HG03342 (cell line): ENCODE measurements around the gene MLC1.

Source experiments
- ATAC-seq: cut with Tn5 transposase; IDR thresholded peaks from one replicate; pipeline ENCODE4 v1.9.1; 2021; ENCODE audit warnings: mild to moderate bottlenecking, moderate library complexity; ENCODE audit not compliant: unreplicated experiment

MLC1 gene

GRCh38 chr22:50039669-50040443 lies 45.4 kb downstream of the MLC1 start:
- ATAC-seq = no peak

- no peak for ATAC-seq
Measured at GRCh38 chr22:50035976-50036724, 49.1 kb downstream of the MLC1 start.

- ATAC-seq = no peak
Measured at GRCh38 chr22:50035131-50035881, 49.9 kb downstream of the MLC1 start.

DNA sequence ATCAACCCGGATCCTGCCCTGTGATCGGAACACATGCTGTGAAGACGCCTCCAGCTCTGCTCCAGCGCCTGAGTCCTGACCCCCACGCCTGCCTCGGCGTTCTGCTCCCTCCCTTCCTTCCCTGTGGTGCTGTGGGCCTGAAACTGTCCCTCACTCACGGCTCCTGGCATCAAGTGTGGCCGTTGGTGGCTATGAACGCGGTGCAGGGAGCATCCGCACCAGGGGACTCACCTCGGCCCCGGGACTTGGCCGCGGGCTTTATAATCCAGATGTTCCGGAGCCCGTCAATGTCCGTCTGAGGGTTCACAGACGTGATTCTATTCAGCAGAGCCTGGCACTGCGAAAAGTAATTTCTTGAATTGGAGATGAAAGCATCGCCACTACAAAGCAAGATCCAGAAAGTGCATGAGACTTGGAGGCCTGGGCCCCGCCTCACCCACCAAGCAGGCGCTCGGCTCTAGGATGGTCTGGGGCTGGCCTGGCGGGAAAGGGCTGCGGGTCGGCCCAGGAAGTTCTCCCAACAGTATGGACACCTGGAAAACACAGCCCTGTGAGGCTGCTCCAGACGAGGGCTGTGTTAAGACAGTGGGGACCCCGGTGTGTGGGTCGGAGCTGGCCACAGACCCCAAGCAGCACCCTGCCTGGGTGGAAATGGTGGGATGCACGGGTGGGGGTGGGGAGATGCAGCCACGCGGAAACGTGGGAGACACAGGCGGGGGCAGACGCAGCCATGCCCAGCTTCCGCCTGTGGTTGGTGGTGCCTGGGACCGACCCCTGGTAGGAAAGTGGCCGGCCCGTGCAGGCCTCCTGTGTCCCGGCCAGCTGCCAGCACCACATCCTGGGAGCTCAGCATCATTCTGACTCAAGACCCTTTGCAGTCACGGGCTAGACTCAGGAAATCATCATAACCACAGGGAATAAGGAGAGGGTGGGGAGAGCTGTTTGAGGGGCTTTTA lies 50.8 kb downstream of the MLC1 start:
- no peak for ATAC-seq

- no peak for ATAC-seq
Measured at GRCh38 chr22:50032941-50033601, 52.2 kb downstream of the MLC1 start.

GRCh38 chr22:50032109-50032871 lies 52.9 kb downstream of the MLC1 start:
- no peak for ATAC-seq

GRCh38 chr22:50031189-50032091 lies 53.8 kb downstream of the MLC1 start:
- ATAC-seq = no peak

DNA sequence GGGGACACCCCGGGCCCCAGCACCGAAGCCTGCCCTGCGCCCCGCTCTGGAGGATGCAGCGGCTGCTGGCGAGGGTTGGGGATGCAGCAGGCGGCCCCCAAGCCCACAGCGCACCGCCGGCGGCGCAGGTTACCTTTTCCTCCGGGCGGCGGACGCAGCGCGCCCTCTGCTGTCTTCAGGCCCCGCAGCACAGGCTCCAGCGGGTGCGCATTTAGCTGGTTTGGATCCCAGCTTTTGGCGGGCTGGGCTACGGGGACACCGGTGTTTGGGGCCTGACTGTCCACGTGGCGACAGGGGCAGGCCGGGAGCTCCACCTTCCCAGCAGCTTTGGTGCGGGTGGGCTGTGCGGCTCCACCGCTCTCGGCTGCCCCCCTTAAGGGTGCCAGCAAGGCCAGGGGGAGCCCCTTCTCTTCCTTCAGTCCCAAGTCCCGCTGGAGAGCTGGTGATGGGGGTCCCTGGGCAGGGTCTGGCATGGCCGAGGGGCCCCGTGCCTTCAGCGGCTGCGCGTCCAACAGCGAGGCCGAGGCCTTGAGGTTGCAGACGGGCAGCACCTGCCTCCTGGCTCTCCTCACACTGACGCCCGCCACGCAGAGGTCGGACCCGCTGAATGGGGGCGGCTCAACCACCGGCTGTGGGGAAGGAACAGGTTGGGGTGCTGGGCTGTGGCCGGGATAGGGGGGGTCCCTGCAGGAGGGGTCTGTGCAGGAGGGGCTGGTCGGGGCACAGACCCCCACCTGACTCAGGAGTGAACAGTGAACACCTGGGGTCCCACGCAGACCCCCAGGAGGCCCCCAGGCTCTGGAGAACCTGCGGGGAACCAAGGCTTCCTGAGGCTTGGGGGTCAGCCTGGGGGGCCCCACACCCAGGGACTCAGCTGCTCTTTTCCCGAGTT lies 54.7 kb downstream of the MLC1 start:
- ATAC-seq = peak; percentile 63

DNA sequence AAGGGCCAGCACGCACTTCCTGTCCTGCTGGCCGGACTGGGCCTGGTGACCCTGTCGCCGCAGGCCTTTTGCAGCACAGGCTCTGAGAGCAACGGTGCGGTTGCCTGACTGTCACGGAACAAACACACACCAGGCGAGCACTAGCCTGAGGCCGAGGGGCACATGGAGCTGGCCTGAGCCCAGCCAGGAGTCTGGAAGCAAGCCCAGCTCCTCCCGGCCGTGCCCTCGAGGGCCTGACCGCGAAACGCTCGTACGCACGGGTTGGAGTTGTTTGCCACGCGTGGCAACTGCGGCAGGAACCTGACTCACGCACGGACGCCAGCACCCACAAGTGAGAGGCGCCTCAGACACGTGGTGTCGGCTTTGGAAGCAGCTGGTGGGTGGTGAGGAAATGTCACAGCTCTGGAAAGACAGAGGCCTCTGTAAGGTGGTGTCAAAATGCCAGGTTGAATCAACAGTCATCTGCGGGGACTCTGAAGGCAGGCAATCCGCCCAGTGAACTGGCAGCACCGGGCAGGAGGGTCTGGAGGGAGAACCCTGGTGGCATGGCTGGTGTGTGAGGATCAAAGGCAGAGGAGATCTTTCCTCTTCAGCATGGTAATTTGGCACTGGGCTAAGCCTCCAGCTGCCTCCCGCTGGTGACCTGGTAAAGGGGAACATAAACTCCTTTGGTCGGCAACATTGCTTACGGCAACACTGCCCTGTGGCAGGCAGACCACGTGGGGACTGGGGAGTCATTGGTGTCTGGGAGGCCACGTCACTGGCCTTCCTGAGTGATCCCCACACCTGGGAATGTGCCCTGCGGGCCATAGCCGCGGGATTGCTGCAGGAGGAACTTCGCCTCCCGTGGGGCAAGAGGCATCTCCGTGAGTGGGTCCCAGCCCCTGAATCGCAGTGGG lies 57.3 kb downstream of the MLC1 start:
- no peak for ATAC-seq

DNA sequence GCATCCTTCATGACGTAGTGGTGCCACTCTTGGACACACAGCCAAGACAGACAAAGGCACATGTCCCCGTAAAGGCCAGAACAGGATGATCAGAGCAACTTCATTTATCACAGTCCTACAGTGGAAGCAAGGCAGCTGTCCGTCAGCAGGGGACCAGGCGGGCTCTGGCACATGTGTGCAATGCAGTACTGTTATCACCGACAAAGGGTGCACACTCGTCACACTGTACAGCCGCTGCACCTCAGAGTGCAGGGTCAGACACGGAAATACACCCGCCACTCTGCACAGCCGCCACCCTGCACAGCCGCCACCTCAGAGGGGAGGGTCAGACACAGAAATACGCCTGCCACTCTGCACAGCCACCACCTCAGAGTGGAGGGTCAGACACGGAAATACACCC lies 59.2 kb downstream of the MLC1 start:
- no peak for ATAC-seq

GRCh38 chr22:50022171-50022819 lies 62.9 kb downstream of the MLC1 start:
- ATAC-seq = no peak

- no peak for ATAC-seq
Measured at GRCh38 chr22:50020606-50021005, 64.6 kb downstream of the MLC1 start.

- ATAC-seq = no peak
Measured at GRCh38 chr22:50019316-50019715, 65.9 kb downstream of the MLC1 start.

DNA sequence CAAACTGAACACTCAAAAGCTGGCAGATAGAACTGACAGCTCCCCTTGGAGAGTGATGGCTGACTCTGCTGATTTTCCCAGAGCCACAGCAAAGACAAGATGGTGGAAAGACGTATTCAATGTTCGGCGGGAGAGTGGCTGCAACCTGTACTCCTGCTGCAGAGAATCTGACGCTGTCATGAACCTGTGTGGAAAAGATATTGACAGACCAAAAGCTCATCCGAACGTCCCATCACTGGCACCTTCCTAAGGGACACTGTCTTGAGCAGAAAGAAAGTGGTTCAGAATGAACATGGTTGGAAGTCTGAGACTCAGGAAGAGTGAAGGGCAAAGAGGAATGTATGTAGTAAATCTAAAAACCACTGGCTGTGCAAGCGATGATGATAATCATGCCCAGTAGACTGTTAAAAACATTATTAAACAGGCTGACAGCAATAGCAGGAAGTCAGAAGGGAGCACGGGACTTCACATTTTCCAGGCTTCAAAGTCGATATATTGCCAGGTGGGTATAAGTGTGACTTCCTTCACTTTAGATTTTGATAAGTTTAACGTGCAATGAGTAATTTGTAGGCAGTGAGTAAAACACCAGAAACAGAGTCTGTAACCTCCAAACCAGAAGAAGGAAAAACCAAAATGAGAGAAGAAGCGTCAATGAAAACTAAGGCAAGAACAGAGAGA lies 66.5 kb downstream of the MLC1 start:
- no peak for ATAC-seq

GRCh38 chr22:50017701-50018224 lies 67.5 kb downstream of the MLC1 start:
- ATAC-seq = no peak
